MM.1S (cell line): ENCODE measurements around the gene CDKN3.

Source experiments
- DNase-seq: peaks from one replicate; pipeline ENCODE4 v3.0.0-alpha.2; 2015
- H2AFZ ChIP-seq: fragments of 300-600 bp; sonication (generic); 2 replicates; pipeline ENCODE4 v1.6.0; 2016; ENCODE audit warnings: antibody characterized with exemption, low read length
- H3F3A ChIP-seq: fragments of 300-600 bp; sonication (generic); 2 replicates; pipeline ENCODE4 v1.6.1; 2016; ENCODE audit warnings: mild to moderate bottlenecking, antibody characterized with exemption, low read length, moderate library complexity, mixed read lengths; ENCODE audit not compliant: insufficient read depth
- H3K27ac ChIP-seq: fragments of 300-600 bp; sonication (generic); 2 replicates; pipeline ENCODE4 v1.5.1; 2016; ENCODE audit warnings: mild to moderate bottlenecking, low read length
- H3K27me3 ChIP-seq: fragments of 300-600 bp; sonication (generic); replicated peaks from 2 replicates; pipeline ENCODE4 v1.6.0; 2016; ENCODE audit warnings: low read length; ENCODE audit not compliant: insufficient read depth
- H3K36me3 ChIP-seq: fragments of 300-600 bp; sonication (generic); replicated peaks from 2 replicates; pipeline ENCODE4 v1.6.1; 2016; ENCODE audit warnings: mild to moderate bottlenecking, low read length, mixed read lengths; ENCODE audit not compliant: insufficient read depth
- H3K4me1 ChIP-seq: fragments of 300-600 bp; sonication (generic); 2 replicates; pipeline ENCODE4 v1.6.1; 2016; ENCODE audit warnings: low read length, mixed read lengths
- H3K4me2 ChIP-seq: fragments of 300-600 bp; sonication (generic); 2 replicates; pipeline ENCODE4 v1.6.0; 2016; ENCODE audit warnings: low read depth, low read length
- H3K4me3 ChIP-seq: fragments of 300-600 bp; sonication (generic); 2 replicates; pipeline ENCODE4 v1.5.1; 2016; ENCODE audit warnings: low read length, mixed read lengths
- H3K79me2 ChIP-seq: fragments of 300-600 bp; sonication (generic); 2 replicates; pipeline ENCODE4 v1.6.1; 2016; ENCODE audit warnings: mixed run types, low read length, mixed read lengths
- H3K9ac ChIP-seq: fragments of 300-600 bp; sonication (generic); 2 replicates; pipeline ENCODE4 v1.6.1; 2016; ENCODE audit warnings: low read length, mixed read lengths
- H3K9me2 ChIP-seq: fragments of 300-600 bp; sonication (generic); replicated peaks from 2 replicates; pipeline ENCODE4 v1.6.1; 2016; ENCODE audit warnings: mild to moderate bottlenecking, low read length, mixed read lengths; ENCODE audit not compliant: insufficient read depth
- H3K9me3 ChIP-seq: fragments of 300-600 bp; sonication (generic); replicated peaks from 2 replicates; pipeline ENCODE4 v1.6.1; 2016; ENCODE audit warnings: mild to moderate bottlenecking, low read length, mixed read lengths; ENCODE audit not compliant: insufficient read depth
- H4K20me1 ChIP-seq: fragments of 300-600 bp; sonication (generic); 2 replicates; pipeline ENCODE4 v1.6.1; 2016; ENCODE audit warnings: mild to moderate bottlenecking, low read length, moderate library complexity, mixed read lengths; ENCODE audit not compliant: insufficient read depth
- EZH2 ChIP-seq: fragments of 300-600 bp; sonication (generic); optimal IDR thresholded peaks from 2 replicates; pipeline ENCODE3; 2017; ENCODE audit warnings: low read depth, mild to moderate bottlenecking, antibody characterized with exemption, low read length, mixed read lengths
- EZH2phosphoT487 ChIP-seq: fragments of 300-600 bp; sonication (generic); IDR thresholded peaks from 2 replicates; pipeline ENCODE4 v1.6.1; 2018; ENCODE audit warnings: antibody characterized with exemption, low read length
- TF ChIP-seq, protein P1 (sequence below): fragments of 300-600 bp; sonication (generic); IDR thresholded peaks from 2 replicates; pipeline ENCODE4 v1.5.1; 2016; ENCODE audit warnings: antibody characterized with exemption, low read length, mixed read lengths

CDKN3 gene

GRCh38 chr14:54364555-54365415 is 32.0 kb upstream of the CDKN3 start:
- Histone ChIP-seq H3K9ac (no peak overlapping the region), H3K79me2 (no peaks in the 10 kb centered on the region), H3K9me3 (no peaks in the 10 kb centered on the region), H3K4me2 (no peak overlapping the region), H3K27ac (no peak overlapping the region), H3K36me3 (no peaks in the 10 kb centered on the region), H2AFZ (no peak overlapping the region), H3K9me2 (no peaks in the 10 kb centered on the region), H3K4me3 (no peak overlapping the region), H3K4me1 (no peaks in the 10 kb centered on the region), H3F3A (no peaks in the 10 kb centered on the region), H3K27me3 (no peaks in the 10 kb centered on the region), H4K20me1 (no peaks in the 10 kb centered on the region)
- no peak for TF ChIP-seq EZH2phosphoT487
- TF ChIP-seq EZH2 = no peak
- TF ChIP-seq, protein P1, sequence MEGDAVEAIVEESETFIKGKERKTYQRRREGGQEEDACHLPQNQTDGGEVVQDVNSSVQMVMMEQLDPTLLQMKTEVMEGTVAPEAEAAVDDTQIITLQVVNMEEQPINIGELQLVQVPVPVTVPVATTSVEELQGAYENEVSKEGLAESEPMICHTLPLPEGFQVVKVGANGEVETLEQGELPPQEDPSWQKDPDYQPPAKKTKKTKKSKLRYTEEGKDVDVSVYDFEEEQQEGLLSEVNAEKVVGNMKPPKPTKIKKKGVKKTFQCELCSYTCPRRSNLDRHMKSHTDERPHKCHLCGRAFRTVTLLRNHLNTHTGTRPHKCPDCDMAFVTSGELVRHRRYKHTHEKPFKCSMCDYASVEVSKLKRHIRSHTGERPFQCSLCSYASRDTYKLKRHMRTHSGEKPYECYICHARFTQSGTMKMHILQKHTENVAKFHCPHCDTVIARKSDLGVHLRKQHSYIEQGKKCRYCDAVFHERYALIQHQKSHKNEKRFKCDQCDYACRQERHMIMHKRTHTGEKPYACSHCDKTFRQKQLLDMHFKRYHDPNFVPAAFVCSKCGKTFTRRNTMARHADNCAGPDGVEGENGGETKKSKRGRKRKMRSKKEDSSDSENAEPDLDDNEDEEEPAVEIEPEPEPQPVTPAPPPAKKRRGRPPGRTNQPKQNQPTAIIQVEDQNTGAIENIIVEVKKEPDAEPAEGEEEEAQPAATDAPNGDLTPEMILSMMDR = no peak
- no peak for DNase-seq

- H3F3A ChIP-seq = no peaks in the 10 kb centered on the region
- DNase-seq = peak; percentile 22
- H3K79me2 ChIP-seq = no peaks in the 10 kb centered on the region
- H3K4me1 ChIP-seq = no peaks in the 10 kb centered on the region
- H3K36me3 ChIP-seq = no peaks in the 10 kb centered on the region
- H3K27ac ChIP-seq = no peak overlapping the region
- H3K9me2 ChIP-seq = no peaks in the 10 kb centered on the region
- H3K4me2 ChIP-seq = no peak overlapping the region
- no peak overlapping the region for H3K9ac ChIP-seq
- H2AFZ ChIP-seq = no peak overlapping the region
- no peak overlapping the region for H3K4me3 ChIP-seq
- H4K20me1 ChIP-seq = no peaks in the 10 kb centered on the region
- no peaks in the 10 kb centered on the region for H3K9me3 ChIP-seq
- TF ChIP-seq EZH2phosphoT487 (no peak), EZH2 (no peak)
- TF ChIP-seq, protein P1 = peak; percentile 13; the same call in 1 of the 2 replicates
- H3K27me3 ChIP-seq = no peaks in the 10 kb centered on the region
Measured at GRCh38 chr14:54366736-54367735, 29.8 kb upstream of the CDKN3 start.

GRCh38 chr14:54368291-54368690 is 28.5 kb upstream of the CDKN3 start:
- H4K20me1 ChIP-seq = no peaks in the 10 kb centered on the region
- no peaks in the 10 kb centered on the region for H3K27me3 ChIP-seq
- H3K36me3 ChIP-seq = no peaks in the 10 kb centered on the region
- no peak overlapping the region for H3K27ac ChIP-seq
- no peak overlapping the region for H3K9ac ChIP-seq
- DNase-seq = no peak
- no peaks in the 10 kb centered on the region for H3F3A ChIP-seq
- TF ChIP-seq EZH2 (no peak), EZH2phosphoT487 (no peak)
- TF ChIP-seq, protein P1 = no peak
- H3K9me3 ChIP-seq = no peaks in the 10 kb centered on the region
- no peaks in the 10 kb centered on the region for H3K9me2 ChIP-seq
- no peaks in the 10 kb centered on the region for H3K4me1 ChIP-seq
- no peak overlapping the region for H3K4me2 ChIP-seq
- H3K79me2 ChIP-seq = no peaks in the 10 kb centered on the region
- H3K4me3 ChIP-seq = no peak overlapping the region
- H2AFZ ChIP-seq = no peak overlapping the region
